Esophagus muscularis mucosa (tissue), 4 donors: ENCODE measurements around the gene PRKAR1B. TPM values are rescaled to one million over a fixed set of nuclear protein-coding genes. Genes with fewer than 3 reads are reported as not detected.

Experiments used
- DNase-seq: peaks from one replicate; pipeline ENCODE4 v3.0.0-alpha.2; 2017; ENCODE audit errors: extremely low spot score
- H3K27ac ChIP-seq, 4 donors: fragments of 200-600 bp; sonication (generic); replicated peaks in 1 of 4; 1 replicate in 3 of 4; 2 replicates in 1 of 4; pipeline ENCODE4 v1.5.1; 2016 to 2019; ENCODE audit warnings: mild to moderate bottlenecking in 1 of 4
- H3K27me3 ChIP-seq, 4 donors: fragments of 200-600 bp; sonication (generic); one replicate each; pipeline versions ENCODE4 v1.5.1 to v1.6.0; 2016 to 2019
- H3K36me3 ChIP-seq, 4 donors: fragments of 200-600 bp; sonication (generic); one replicate each; pipeline ENCODE4 v1.5.1; 2016 to 2019
- H3K4me1 ChIP-seq, 4 donors: fragments of 200-600 bp; sonication (generic); one replicate each; pipeline ENCODE4 v1.5.1; 2016 to 2019
- H3K4me3 ChIP-seq, 4 donors: fragments of 200-600 bp; sonication (generic); 1 replicate in 2 of 4; 2 replicates in 2 of 4; pipeline ENCODE4 v1.5.1; 2016 to 2019; ENCODE audit warnings: mild to moderate bottlenecking in 4 of 4, moderate library complexity in 1 of 4
- H3K9me3 ChIP-seq, 4 donors: fragments of 200-600 bp; sonication (generic); 1 replicate in 3 of 4; 2 replicates in 1 of 4; pipeline ENCODE4 v1.5.1; 2016 to 2019
- EP300 ChIP-seq: sonication (generic); formaldehyde crosslinking; IDR thresholded peaks from one replicate; pipeline ENCODE4 v1.6.1; 2017; ENCODE audit warnings: antibody characterized with exemption
- POLR2A ChIP-seq: fragments of 450-650 bp; IDR thresholded peaks from one replicate; pipeline ENCODE4 v1.6.1; 2017; ENCODE audit warnings: antibody characterized with exemption, moderate library complexity, mild to moderate bottlenecking, low read depth
- POLR2AphosphoS5 ChIP-seq, 2 donors: sonication (generic); formaldehyde crosslinking; IDR thresholded peaks; one replicate each; pipeline ENCODE4 v1.6.1; 2017; ENCODE audit warnings: antibody characterized with exemption in 2 of 2
- WGBS: methylation state at CpG from one replicate; pipeline ENCODE4 v1.1.5; 2018; 5-methylcytosine and 5-hydroxymethylcytosine counted together
- intact Hi-C: fragments of 100-400 bp; cut with DNase I; formaldehyde crosslinking; loops from one replicate; pipeline ENCODE4 v1.15.1; 2023
- total RNA-seq, 4 donors: library from RNA; depleted of rRNA; stranded (reverse); fragments of >200 nt; gene quantifications; one replicate each; pipeline versions ENCODE4 v1.1.0 to v1.2.1, GENCODE V29; 2016
- TF ChIP-seq, protein P1 (sequence below), 3 experiments: fragments of 200-600 bp in 2 of 3; fragments of 450-650 bp in 1 of 3; sonication (generic) in 2 of 3; IDR thresholded peaks; one replicate each; pipeline ENCODE4 v1.5.1; 2017 to 2019; ENCODE audit warnings: antibody characterized with exemption in 3 of 3, mild to moderate bottlenecking in 2 of 3, moderate library complexity in 1 of 3

PRKAR1B gene
- total RNA-seq, 4 donors from 2014 or later = 15.4 to 46.9 (median 31.4) TPM

DNA sequence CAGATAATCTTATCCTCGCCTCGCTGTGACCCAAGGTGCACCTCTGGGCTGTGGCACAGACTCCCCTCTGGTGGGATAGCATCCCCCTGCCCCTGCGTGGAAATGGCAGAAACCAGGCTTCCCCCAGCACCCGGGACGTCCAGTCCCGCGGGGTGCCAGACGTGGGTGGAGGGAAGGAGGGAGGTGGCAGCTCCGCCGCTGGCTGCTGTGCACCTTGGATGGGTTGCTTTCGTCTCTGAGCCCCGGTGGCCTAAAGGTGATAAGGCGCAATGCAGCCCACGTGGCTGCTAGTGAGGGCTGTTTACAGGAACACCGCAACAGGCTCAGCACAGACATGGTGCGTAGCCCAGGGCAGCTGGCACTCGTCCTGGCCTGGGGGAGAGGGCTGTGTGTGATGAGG is 193.8 kb downstream of the PRKAR1B start:
- no peak for DNase-seq
- intact Hi-C loops = no loop called here
- Histone ChIP-seq H3K4me3 (no peak overlapping the region), H3K36me3 (no peaks in the 10 kb centered on the region), H3K27ac (no peak overlapping the region), H3K4me1 (peaks cover 5 to 6% (median 6%) of the 10 kb centered on the region in 4 donors), H3K27me3 (peaks cover 0 to 17% (median 0%) of the 10 kb centered on the region in 4 donors), H3K9me3 (no peaks in the 10 kb centered on the region)
- TF ChIP-seq EP300 = no peak
- TF ChIP-seq, protein P1, sequence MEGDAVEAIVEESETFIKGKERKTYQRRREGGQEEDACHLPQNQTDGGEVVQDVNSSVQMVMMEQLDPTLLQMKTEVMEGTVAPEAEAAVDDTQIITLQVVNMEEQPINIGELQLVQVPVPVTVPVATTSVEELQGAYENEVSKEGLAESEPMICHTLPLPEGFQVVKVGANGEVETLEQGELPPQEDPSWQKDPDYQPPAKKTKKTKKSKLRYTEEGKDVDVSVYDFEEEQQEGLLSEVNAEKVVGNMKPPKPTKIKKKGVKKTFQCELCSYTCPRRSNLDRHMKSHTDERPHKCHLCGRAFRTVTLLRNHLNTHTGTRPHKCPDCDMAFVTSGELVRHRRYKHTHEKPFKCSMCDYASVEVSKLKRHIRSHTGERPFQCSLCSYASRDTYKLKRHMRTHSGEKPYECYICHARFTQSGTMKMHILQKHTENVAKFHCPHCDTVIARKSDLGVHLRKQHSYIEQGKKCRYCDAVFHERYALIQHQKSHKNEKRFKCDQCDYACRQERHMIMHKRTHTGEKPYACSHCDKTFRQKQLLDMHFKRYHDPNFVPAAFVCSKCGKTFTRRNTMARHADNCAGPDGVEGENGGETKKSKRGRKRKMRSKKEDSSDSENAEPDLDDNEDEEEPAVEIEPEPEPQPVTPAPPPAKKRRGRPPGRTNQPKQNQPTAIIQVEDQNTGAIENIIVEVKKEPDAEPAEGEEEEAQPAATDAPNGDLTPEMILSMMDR (IDR thresholded peaks at IDR 0.05) = no peak
- TF ChIP-seq POLR2A = no peak
- 72% methylated on average over 6 of the region's 17 CpGs for WGBS

DNA sequence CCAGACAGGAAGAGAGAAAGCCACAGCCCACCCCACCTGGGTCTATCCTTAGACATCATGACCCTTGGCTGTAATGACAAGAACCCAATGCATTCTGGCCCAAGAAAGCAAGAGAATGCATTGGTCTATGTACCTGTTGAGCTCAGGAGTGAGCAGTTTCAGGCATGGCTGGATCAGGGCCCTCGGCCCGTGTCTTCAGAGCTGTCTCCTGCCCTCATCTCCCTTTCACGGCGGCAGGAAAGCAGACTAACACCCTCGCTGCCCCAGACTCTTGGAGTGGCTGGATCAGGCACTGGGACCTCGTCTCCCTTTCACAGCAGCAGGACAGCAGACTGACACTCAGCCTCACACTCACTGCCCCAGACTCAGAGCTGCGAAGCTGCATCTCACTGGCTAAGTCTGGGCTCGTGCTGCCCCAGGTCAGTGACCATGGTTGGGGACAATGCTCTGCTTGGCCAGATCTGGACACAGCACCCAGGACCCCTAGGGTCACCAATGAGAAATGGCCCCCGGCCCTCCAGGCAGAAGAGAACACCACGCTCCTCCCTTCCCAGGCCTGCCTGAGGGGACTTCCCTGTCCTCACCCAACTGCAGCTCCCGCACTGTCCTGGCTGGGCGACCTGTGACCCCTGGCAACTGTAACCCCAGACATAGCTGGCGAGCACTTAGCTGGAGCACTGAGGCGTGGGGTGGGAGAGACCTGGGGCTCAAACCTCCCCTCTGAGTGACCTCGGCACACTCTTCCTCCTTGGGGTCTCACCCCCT is 194.5 kb downstream of the PRKAR1B start:
- peaks cover 0 to 17% (median 0%) of the 10 kb centered on the region in 4 donors for H3K27me3 ChIP-seq
- TF ChIP-seq, protein P1 (IDR thresholded peaks at IDR 0.05) = no peak
- TF ChIP-seq POLR2AphosphoS5 (IDR thresholded peaks at IDR 0.05) (no peak), EP300 (no peak), POLR2A (no peak)
- no peak for DNase-seq
- 87% methylated on average over 6 of the region's 15 CpGs for WGBS
- H3K9me3 ChIP-seq = peaks cover 0 to under 1% (median 0%) of the 10 kb centered on the region in 4 donors
- no peak overlapping the region for H3K4me3 ChIP-seq
- H3K27ac ChIP-seq = no peak overlapping the region
- H3K36me3 ChIP-seq = no peaks in the 10 kb centered on the region
- intact Hi-C loops = no loop called here
- no peaks in the 10 kb centered on the region for H3K4me1 ChIP-seq

DNA sequence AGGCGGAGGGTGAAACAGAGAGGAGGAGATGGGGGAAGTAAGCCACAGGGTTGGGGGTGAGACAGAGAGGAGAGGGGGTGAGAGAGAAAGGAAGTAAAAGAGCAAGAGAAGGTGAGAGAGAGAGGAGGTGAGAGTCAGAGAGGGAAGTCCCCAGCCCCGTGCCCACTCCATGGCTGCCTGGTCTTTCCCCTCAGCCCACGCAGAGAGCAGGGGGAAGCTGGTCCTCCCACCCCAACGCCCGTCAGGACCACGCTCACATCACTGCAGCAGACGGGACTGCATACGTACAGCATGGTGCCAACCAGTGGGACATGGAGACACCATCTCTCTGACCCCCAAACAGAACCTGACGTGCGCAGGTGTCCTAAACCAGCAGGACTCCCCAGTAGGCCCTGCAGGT is 195.3 kb downstream of the PRKAR1B start:
- H3K27ac ChIP-seq = no peak overlapping the region
- no peak overlapping the region for H3K4me3 ChIP-seq
- DNase-seq = no peak
- no peaks in the 10 kb centered on the region for H3K36me3 ChIP-seq
- peaks cover 0 to 7% (median 0%) of the 10 kb centered on the region in 4 donors for H3K9me3 ChIP-seq
- no peaks in the 10 kb centered on the region for H3K4me1 ChIP-seq
- intact Hi-C loops = no loop called here
- H3K27me3 ChIP-seq = peaks cover 0 to 17% (median 0%) of the 10 kb centered on the region in 4 donors
- 69% methylated on average over 8 of the region's 10 CpGs for WGBS
- TF ChIP-seq POLR2AphosphoS5 (IDR thresholded peaks at IDR 0.05) = no peak
- TF ChIP-seq, protein P1 (IDR thresholded peaks at IDR 0.05) = no peak
- TF ChIP-seq EP300 = no peak
- TF ChIP-seq POLR2A = no peak

DNA sequence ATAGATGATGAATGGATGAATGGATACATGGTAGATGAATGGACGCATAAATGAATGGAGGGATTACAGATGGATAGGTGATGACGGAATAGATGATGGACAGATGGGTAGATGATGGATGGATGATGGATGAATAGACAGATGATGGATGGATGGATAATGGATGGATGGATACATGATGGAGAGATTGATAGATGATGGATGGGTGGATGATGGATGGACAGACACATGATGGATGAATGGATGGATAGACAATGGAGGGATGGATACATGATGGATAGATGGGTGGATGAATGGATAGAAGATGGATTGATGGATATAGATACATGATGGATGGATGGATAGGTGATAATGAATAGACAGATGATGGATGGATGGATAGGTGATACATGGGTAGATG is 198.6 kb downstream of the PRKAR1B start:
- intact Hi-C loops = no loop called here
- no peak for DNase-seq

DNA sequence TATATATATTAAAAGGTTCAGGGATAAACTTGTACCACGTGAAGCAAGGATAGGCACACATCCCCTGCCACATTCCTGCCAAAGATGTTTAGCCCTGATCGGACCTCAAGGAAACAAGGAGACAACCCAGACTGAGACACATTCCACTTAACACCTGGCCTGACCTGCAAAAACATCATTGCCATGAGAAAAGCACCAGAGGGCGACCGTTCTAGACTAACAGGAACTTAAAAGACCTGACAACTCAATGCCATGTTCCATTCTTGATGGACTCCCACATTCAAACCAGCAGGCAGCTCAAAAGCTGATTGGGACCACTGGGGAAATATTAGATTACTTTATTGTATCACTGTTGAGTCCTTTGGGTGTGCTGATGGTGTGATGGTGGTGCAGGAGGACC is 199.4 kb downstream of the PRKAR1B start:
- Histone ChIP-seq H3K36me3 (no peaks in the 10 kb centered on the region), H3K9me3 (peaks cover 0 to 7% (median 0%) of the 10 kb centered on the region in 4 donors), H3K4me1 (peaks cover 0 to 4% (median 3%) of the 10 kb centered on the region in 4 donors), H3K4me3 (no peak overlapping the region), H3K27ac (no peak overlapping the region), H3K27me3 (peaks cover 0 to 20% (median 0%) of the 10 kb centered on the region in 4 donors)
- DNase-seq = no peak
- intact Hi-C loops = no loop called here
- no peak for TF ChIP-seq POLR2AphosphoS5 (IDR thresholded peaks at IDR 0.05)
- TF ChIP-seq POLR2A = no peak
- 88% methylated on average over 4 of the region's 4 CpGs for WGBS

More for the DNA sequence above, 198.6 kb downstream of the PRKAR1B start:
- 94% methylated on average over 2 of the region's 2 CpGs for WGBS
- Histone ChIP-seq H3K4me1 (no peaks in the 10 kb centered on the region), H3K27ac (no peak overlapping the region), H3K27me3 (peaks cover 0 to 17% (median 0%) of the 10 kb centered on the region in 4 donors), H3K4me3 (no peak overlapping the region), H3K36me3 (no peaks in the 10 kb centered on the region), H3K9me3 (peaks cover 0 to 7% (median 0%) of the 10 kb centered on the region in 4 donors)
- TF ChIP-seq POLR2AphosphoS5 (IDR thresholded peaks at IDR 0.05) (peak in 1 of 2 donors; percentile 40), POLR2A (no peak), EP300 (no peak)
